Spleen (tissue), 7 donors: Measurements from ENCODE around the gene FGA.

ENCODE experiments used
- POLR2A ChIP-seq, 3 donors: fragments of 450-650 bp; IDR thresholded peaks; one replicate each; pipeline ENCODE4 v1.5.1; 2017; ENCODE audit warnings: antibody characterized with exemption in 3 of 3, mild to moderate bottlenecking in 1 of 3
- POLR2AphosphoS5 ChIP-seq, 3 donors: sonication (generic); formaldehyde crosslinking; IDR thresholded peaks; one replicate each; pipeline ENCODE4 v1.5.1; 2017; ENCODE audit warnings: antibody characterized with exemption in 3 of 3
- TF ChIP-seq, protein P1 (sequence below), 11 experiments: fragments of 200-600 bp in 7 of 11; fragments of 450-650 bp in 4 of 11; sonication (generic) in 4 of 11; IDR thresholded peaks in 8 of 11; conservative IDR thresholded peaks in 3 of 11; 1 replicate in 7 of 11; 2 replicates in 4 of 11; pipeline versions ENCODE4 v1.4.0 to v1.8.0; 2016 to 2021; ENCODE audit warnings: antibody characterized with exemption in 11 of 11, inconsistent platforms in 4 of 11, mild to moderate bottlenecking in 1 of 11
- donor health status: DM: no; HTN: no; CAD: no; lungs with moderate emphysema.
- donor health status: DM: no; HTN: no; CAD: no.
- donor health status: DM: no; HTN: no; CAD: no.

GRCh38 chr4:154564311-154564710 lies 26.2 kb downstream of the FGA start:
- no peak for TF ChIP-seq POLR2A (IDR thresholded peaks at IDR 0.05)
- TF ChIP-seq POLR2AphosphoS5 (IDR thresholded peaks at IDR 0.05) = no peak
- TF ChIP-seq, protein P1, sequence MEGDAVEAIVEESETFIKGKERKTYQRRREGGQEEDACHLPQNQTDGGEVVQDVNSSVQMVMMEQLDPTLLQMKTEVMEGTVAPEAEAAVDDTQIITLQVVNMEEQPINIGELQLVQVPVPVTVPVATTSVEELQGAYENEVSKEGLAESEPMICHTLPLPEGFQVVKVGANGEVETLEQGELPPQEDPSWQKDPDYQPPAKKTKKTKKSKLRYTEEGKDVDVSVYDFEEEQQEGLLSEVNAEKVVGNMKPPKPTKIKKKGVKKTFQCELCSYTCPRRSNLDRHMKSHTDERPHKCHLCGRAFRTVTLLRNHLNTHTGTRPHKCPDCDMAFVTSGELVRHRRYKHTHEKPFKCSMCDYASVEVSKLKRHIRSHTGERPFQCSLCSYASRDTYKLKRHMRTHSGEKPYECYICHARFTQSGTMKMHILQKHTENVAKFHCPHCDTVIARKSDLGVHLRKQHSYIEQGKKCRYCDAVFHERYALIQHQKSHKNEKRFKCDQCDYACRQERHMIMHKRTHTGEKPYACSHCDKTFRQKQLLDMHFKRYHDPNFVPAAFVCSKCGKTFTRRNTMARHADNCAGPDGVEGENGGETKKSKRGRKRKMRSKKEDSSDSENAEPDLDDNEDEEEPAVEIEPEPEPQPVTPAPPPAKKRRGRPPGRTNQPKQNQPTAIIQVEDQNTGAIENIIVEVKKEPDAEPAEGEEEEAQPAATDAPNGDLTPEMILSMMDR (IDR thresholded peaks at IDR 0.05 in 8 of 11, conservative IDR thresholded peaks at IDR 0.05 in 3 of 11) = no peak
